Prostate gland (tissue), 2 donors: ENCODE measurements around the gene CPSF3. TPM values are rescaled to one million over a fixed set of nuclear protein-coding genes. Genes with fewer than 3 reads are reported as not detected.

Experiments
- DNase-seq: peaks from one replicate; pipeline ENCODE4 v3.0.0-alpha.2; 2019; ENCODE audit warnings: low spot score
- H3K27ac ChIP-seq, 2 donors: fragments of 200-600 bp; sonication (generic); 2 replicates each; pipeline ENCODE4 v1.5.1; 2017 to 2019
- H3K27me3 ChIP-seq: fragments of 200-600 bp; sonication (generic); replicated peaks from 2 replicates; pipeline ENCODE4 v1.5.1; 2019; ENCODE audit not compliant: insufficient read depth
- H3K36me3 ChIP-seq, 2 donors: fragments of 200-600 bp; sonication (generic); 1 replicate in 1 of 2; 2 replicates in 1 of 2; pipeline versions ENCODE4 v1.5.1 to v1.8.1; 2017 to 2019
- H3K4me1 ChIP-seq: fragments of 200-600 bp; sonication (generic); replicated peaks from 2 replicates; pipeline ENCODE4 v1.5.1; 2019
- H3K4me3 ChIP-seq, 2 donors: fragments of 200-600 bp; sonication (generic); 2 replicates each; pipeline ENCODE4 v1.5.1; 2017 to 2019
- H3K9me3 ChIP-seq: fragments of 200-600 bp; sonication (generic); 2 replicates; pipeline ENCODE4 v1.5.1; 2017
- CTCF ChIP-seq, 4 experiments: fragments of 200-600 bp in 2 of 4; fragments of 450-650 bp in 2 of 4; sonication (generic) in 2 of 4; IDR thresholded peaks; 1 replicate in 3 of 4; 2 replicates in 1 of 4; pipeline ENCODE4 v1.5.1; 2016 to 2019; ENCODE audit warnings: antibody characterized with exemption in 4 of 4, mild to moderate bottlenecking in 2 of 4, moderate library complexity in 2 of 4
- POLR2A ChIP-seq: fragments of 450-650 bp; IDR thresholded peaks from one replicate; pipeline ENCODE4 v1.6.1; 2016; ENCODE audit warnings: antibody characterized with exemption, mild to moderate bottlenecking
- POLR2AphosphoS5 ChIP-seq: sonication (generic); formaldehyde crosslinking; IDR thresholded peaks from one replicate; pipeline ENCODE4 v1.6.1; 2017; ENCODE audit warnings: antibody characterized with exemption
- WGBS: methylation state at CpG from one replicate; pipeline ENCODE4 v1.1.5; 2018; 5-methylcytosine and 5-hydroxymethylcytosine counted together
- intact Hi-C: fragments of 100-400 bp; cut with DNase I; formaldehyde crosslinking; loops from one replicate; pipeline ENCODE4 v1.14.2; 2022
- total RNA-seq, 2 donors: library from RNA; depleted of rRNA; stranded (reverse); fragments of >200 nt; gene quantifications; one replicate each; pipeline ENCODE4 v1.1.0, GENCODE V29; 2016

CPSF3 gene
- total RNA-seq, 2 donors from 2014 or later: 24.8 to 50.8 TPM

- DNase-seq: no peak
- no peaks in the 10 kb centered on the region for H3K27me3 ChIP-seq
- H3K36me3 ChIP-seq: no peaks in the 10 kb centered on the region
- H3K9me3 ChIP-seq: no peaks in the 10 kb centered on the region
- intact Hi-C loops: no loop called here
- H3K4me1 ChIP-seq: no peaks in the 10 kb centered on the region
- TF ChIP-seq CTCF (IDR thresholded peaks at IDR 0.05) (no peak), POLR2A (no peak), POLR2AphosphoS5 (no peak)
- H3K4me3 ChIP-seq: no peak overlapping the region
- no peak overlapping the region for H3K27ac ChIP-seq
- 76% methylated on average over 7 of the region's 7 CpGs for WGBS
These were observed 40.2 kb downstream of the CPSF3 start for GRCh38 chr2:9463698-9464034.

- H3K4me3 ChIP-seq: no peak overlapping the region
- no peaks in the 10 kb centered on the region for H3K4me1 ChIP-seq
- WGBS: 90% methylated on average over 7 of the region's 7 CpGs
- TF ChIP-seq POLR2AphosphoS5 (no peak), CTCF (IDR thresholded peaks at IDR 0.05) (no peak), POLR2A (no peak)
- H3K27me3 ChIP-seq: no peaks in the 10 kb centered on the region
- no peaks in the 10 kb centered on the region for H3K9me3 ChIP-seq
- no peaks in the 10 kb centered on the region for H3K36me3 ChIP-seq
- no peak for DNase-seq
- H3K27ac ChIP-seq: no peak overlapping the region
- intact Hi-C loops: no loop called here
These were observed 41.7 kb downstream of the CPSF3 start for GRCh38 chr2:9465170-9465569.

- Histone ChIP-seq H3K4me1 (no peaks in the 10 kb centered on the region), H3K27ac (no peak overlapping the region), H3K36me3 (no peaks in the 10 kb centered on the region), H3K9me3 (no peaks in the 10 kb centered on the region), H3K4me3 (no peak overlapping the region), H3K27me3 (no peaks in the 10 kb centered on the region)
- DNase-seq: no peak
- WGBS: 94% methylated on average over 46 of the region's 46 CpGs
- intact Hi-C loops: no loop called here
- TF ChIP-seq POLR2A (no peak), CTCF (IDR thresholded peaks at IDR 0.05) (no peak), POLR2AphosphoS5 (no peak)
These were observed 42.8 kb downstream of the CPSF3 start for GRCh38 chr2:9466147-9466683.

- Histone ChIP-seq H3K4me1 (no peaks in the 10 kb centered on the region), H3K36me3 (no peaks in the 10 kb centered on the region), H3K27me3 (no peaks in the 10 kb centered on the region), H3K27ac (no peak overlapping the region), H3K4me3 (no peak overlapping the region), H3K9me3 (no peaks in the 10 kb centered on the region)
- WGBS: 85% methylated on average over 10 of the region's 10 CpGs
- TF ChIP-seq CTCF (IDR thresholded peaks at IDR 0.05) (no peak), POLR2A (no peak), POLR2AphosphoS5 (no peak)
- no peak for DNase-seq
- intact Hi-C loops: no loop called here
These were observed 44.2 kb downstream of the CPSF3 start for GRCh38 chr2:9467687-9468086.

- Histone ChIP-seq H3K27me3 (no peaks in the 10 kb centered on the region), H3K9me3 (no peaks in the 10 kb centered on the region), H3K36me3 (no peaks in the 10 kb centered on the region), H3K27ac (no peak overlapping the region), H3K4me1 (no peaks in the 10 kb centered on the region), H3K4me3 (no peak overlapping the region)
- TF ChIP-seq POLR2AphosphoS5: no peak
- no peak for TF ChIP-seq CTCF (IDR thresholded peaks at IDR 0.05)
- no peak for TF ChIP-seq POLR2A
- intact Hi-C loops: loop anchor here (5.0 kb wide), 1 partner anchor 86 kb away; the partner anchor contains the start of gene ADAM17
- no peak for DNase-seq
- WGBS: 92% methylated on average over 5 of the region's 5 CpGs
These were observed 47.8 kb downstream of the CPSF3 start for GRCh38 chr2:9471206-9471605.
